Central memory CD4-positive, alpha-beta T cell (primary cell): ENCODE results near the gene KCNH3.
"Not testable (repeated sequence)": the region's sequence is repeated elsewhere in the genome, so short reads cannot be mapped to it uniquely, and the experiment has no call there.

Experiments
- DNase-seq: peaks from one replicate; pipeline ENCODE4 v3.0.0; 2022

KCNH3 gene

GRCh38 chr12:49588721-49589516 is 50.1 kb downstream of the KCNH3 start:
- no peak for DNase-seq

- DNase-seq, result no peak
Observed at GRCh38 chr12:49598527-49598926, 59.7 kb downstream of the KCNH3 start.

GRCh38 chr12:49599961-49600360 is 61.1 kb downstream of the KCNH3 start:
- DNase-seq, result no peak

GRCh38 chr12:49603721-49604120 is 64.9 kb downstream of the KCNH3 start:
- DNase-seq, result no peak

GRCh38 chr12:49604856-49605255 is 66.0 kb downstream of the KCNH3 start:
- no peak for DNase-seq

GRCh38 chr12:49605539-49605938 is 66.7 kb downstream of the KCNH3 start, which contains the start of gene FAM186B:
FAM186B (minus strand) TSS chr12:49605639; CDS start chr12:49605477, 162 bp downstream.
- DNase-seq, result not testable (repeated sequence)
